K562 (cell line): ENCODE results near the gene CCDC78. TPM values are rescaled to one million over a fixed set of nuclear protein-coding genes. Genes with fewer than 3 reads are reported as not detected.

Experiments
- BRCA1 ChIP-seq, 2 experiments: fragments of 450-650 bp in 1 of 2; sonication (generic) in 1 of 2; formaldehyde crosslinking in 1 of 2; IDR thresholded peaks; 2 replicates each; pipeline versions ENCODE4 v1.5.0 to v1.6.1; 2017 to 2020; ENCODE audit warnings: mild to moderate bottlenecking in 1 of 2, missing genetic modification reagents in 1 of 2
- ESRRB ChIP-seq: fragments of 250-450 bp; sonication (Bioruptor Pico); IDR thresholded peaks from 2 replicates; pipeline ENCODE4 v1.5.0; 2020; ENCODE audit warnings: mild to moderate bottlenecking, moderate library complexity, borderline replicate concordance
- HNRNPK ChIP-seq: fragments of 200-400 bp; formaldehyde crosslinking; IDR thresholded peaks from one replicate; pipeline ENCODE4 v1.6.1; 2018; ENCODE audit warnings: mild to moderate bottlenecking, low read depth, low read length; ENCODE audit not compliant: poor library complexity, severe bottlenecking
- KLF13 ChIP-seq: fragments of 450-650 bp; IDR thresholded peaks from 2 replicates; pipeline ENCODE4 v1.6.1; 2016; ENCODE audit warnings: missing genetic modification characterization, low read depth, mild to moderate bottlenecking, missing compliant biosample characterization, moderate library complexity, borderline replicate concordance
- MXI1 ChIP-seq: IDR thresholded peaks from 2 replicates; pipeline ENCODE4 v1.6.1; 2011; ENCODE audit warnings: low read depth, mild to moderate bottlenecking, improper control_type of control experiment, low read length
- REST ChIP-seq, 2 experiments: fragments of 450-650 bp; formaldehyde crosslinking in 1 of 2; IDR thresholded peaks; 2 replicates each; pipeline versions ENCODE4 v1.4.0 to v1.6.1; 2014 to 2020; ENCODE audit warnings: mild to moderate bottlenecking in 2 of 2, borderline replicate concordance in 1 of 2, low read depth in 1 of 2
- RFX5 ChIP-seq: IDR thresholded peaks from 2 replicates; pipeline ENCODE4 v1.6.1; 2011; ENCODE audit warnings: low read depth, mild to moderate bottlenecking, improper control_type of control experiment, low read length
- TAF7 ChIP-seq: fragments of 450-650 bp; IDR thresholded peaks from 2 replicates; pipeline ENCODE4 v1.6.1; 2016; ENCODE audit warnings: missing genetic modification characterization, missing compliant biosample characterization
- YY1 ChIP-seq, 3 experiments: IDR thresholded peaks; 2 replicates each; pipeline ENCODE4 v1.6.1; 2011; ENCODE audit warnings: low read length in 2 of 3, mild to moderate bottlenecking in 2 of 3, moderate library complexity in 2 of 3, borderline replicate concordance in 1 of 3, control low read depth in 1 of 3, low read depth in 1 of 3; ENCODE audit not compliant: insufficient read depth in 3 of 3, insufficient replicate concordance in 2 of 3, control insufficient read depth in 1 of 3, insufficient read length in 1 of 3; ENCODE audit errors: extremely low read depth in 1 of 3
- ZNF134 ChIP-seq: fragments of 250-450 bp; sonication (Bioruptor Pico); conservative IDR thresholded peaks from 2 replicates; pipeline ENCODE4 v1.4.0; 2020
- ZNF395 ChIP-seq: fragments of 200-800 bp; sonication (Bioruptor generic); IDR thresholded peaks from 2 replicates; pipeline ENCODE4 v1.6.1; 2017; ENCODE audit warnings: missing genetic modification characterization, missing compliant biosample characterization
- polyA plus RNA-seq, 8 experiments: library from polyadenylated mRNA; depleted of rRNA in 4 of 8; stranded (reverse) in 5 of 8; unstranded in 3 of 8; fragments of >200 nt; fragmentation: Nextera tagmentation in 2 of 8; fragmentation: Illumina TruSeq in 1 of 8; extraction: Ambion mirVana in 2 of 8; extraction: Trizol in 1 of 8; gene quantifications; 2 replicates each; pipeline versions ENCODE4 v1.2.1 to v1.2.3, GENCODE V29; 2011 to 2014; ENCODE audit warnings: inconsistent platforms in 1 of 8, missing spikeins in 1 of 8
- total RNA-seq, 7 experiments: library from RNA; depleted of rRNA in 6 of 7; stranded (reverse); fragments of >200 nt in 6 of 7; fragmentation: Illumina TruSeq in 2 of 7; extraction: Trizol in 2 of 7; gene quantifications; 2 replicates each; pipeline versions ENCODE4 v1.2.1 to v1.2.3, GENCODE V29; 2011 to 2021; ENCODE audit warnings: low replicate concordance in 1 of 7
- TF ChIP-seq, protein P1 (sequence below): fragments of 250-450 bp; sonication (Bioruptor Pico); IDR thresholded peaks from 2 replicates; pipeline ENCODE4 v1.8.0; 2022; ENCODE audit warnings: inconsistent platforms
- TF ChIP-seq, protein P2 (sequence below): sonication (generic); formaldehyde crosslinking; IDR thresholded peaks from 2 replicates; pipeline ENCODE4 v1.8.0; 2022; ENCODE audit warnings: mild to moderate bottlenecking, missing genetic modification reagents

The CCDC78 gene
- total and polyA plus RNA-seq, 9 of the 15 experiments (the other 6 are each of a cell fraction or from before 2014, with no cell fraction given), result 0.24 to 17.7 (median 2.9) TPM

DNA sequence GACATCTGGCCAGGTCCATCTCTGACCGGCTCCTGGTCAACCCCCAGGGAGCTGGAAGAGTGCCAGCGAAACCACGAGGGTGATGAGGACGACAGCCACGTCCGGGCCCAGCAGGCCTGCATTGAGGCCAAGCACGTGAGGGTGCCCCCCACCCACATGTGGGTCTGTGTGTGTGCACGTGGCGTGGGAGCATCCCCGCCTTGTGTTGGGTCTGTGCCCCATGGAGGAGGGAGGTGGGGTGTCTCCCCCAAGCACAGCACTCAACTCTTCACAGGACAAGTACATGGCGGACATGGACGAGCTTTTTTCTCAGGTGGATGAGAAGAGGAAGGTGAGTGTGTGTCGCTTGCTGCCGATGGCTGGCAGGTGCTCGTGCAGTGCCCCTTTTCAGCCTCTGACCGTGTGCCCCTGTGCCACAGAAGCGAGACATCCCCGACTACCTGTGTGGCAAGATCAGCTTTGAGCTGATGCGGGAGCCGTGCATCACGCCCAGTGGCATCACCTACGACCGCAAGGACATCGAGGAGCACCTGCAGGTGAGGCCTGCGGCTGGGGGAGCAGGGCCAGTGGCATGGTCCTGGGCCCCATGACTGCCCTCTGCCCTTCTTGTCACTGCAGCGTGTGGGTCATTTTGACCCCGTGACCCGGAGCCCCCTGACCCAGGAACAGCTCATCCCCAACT, 44.4 kb downstream of the CCDC78 start (continued):
- TF ChIP-seq REST (IDR thresholded peaks at IDR 0.05; ENCODE audit: borderline replicate concordance) (peak; percentile 19; the same call in 1 of the 2 replicates), REST (CRISPR knock-in tag; IDR thresholded peaks at IDR 0.05; ENCODE audit: low read depth) (no peak), ZNF395 (CRISPR knock-in tag) (peak; percentile 76; the same call in 1 of the 2 replicates), YY1 (IDR thresholded peaks at IDR 0.05; ENCODE audit: borderline replicate concordance in 1 of 3, control insufficient read depth in 1 of 3, extremely low read depth in 1 of 3, insufficient read depth in 3 of 3, insufficient read length in 1 of 3, insufficient replicate concordance in 2 of 3, low read depth in 1 of 3, low read length in 2 of 3) (peak in 1 of 3 experiments; percentile 5), MXI1 (no peak), TAF7 (tag) (no peak), ESRRB (CRISPR knock-in tag) (no peak), HNRNPK (no peak), KLF13 (tag) (no peak), ZNF134 (CRISPR knock-in tag) (no peak), BRCA1 (IDR thresholded peaks at IDR 0.05) (no peak), BRCA1 (CRISPR knock-in tag; IDR thresholded peaks at IDR 0.05) (0 out of 2 replicates have a peak, but pooled peaks have one; percentile 66), RFX5 (no peak)
- TF ChIP-seq, protein P1, sequence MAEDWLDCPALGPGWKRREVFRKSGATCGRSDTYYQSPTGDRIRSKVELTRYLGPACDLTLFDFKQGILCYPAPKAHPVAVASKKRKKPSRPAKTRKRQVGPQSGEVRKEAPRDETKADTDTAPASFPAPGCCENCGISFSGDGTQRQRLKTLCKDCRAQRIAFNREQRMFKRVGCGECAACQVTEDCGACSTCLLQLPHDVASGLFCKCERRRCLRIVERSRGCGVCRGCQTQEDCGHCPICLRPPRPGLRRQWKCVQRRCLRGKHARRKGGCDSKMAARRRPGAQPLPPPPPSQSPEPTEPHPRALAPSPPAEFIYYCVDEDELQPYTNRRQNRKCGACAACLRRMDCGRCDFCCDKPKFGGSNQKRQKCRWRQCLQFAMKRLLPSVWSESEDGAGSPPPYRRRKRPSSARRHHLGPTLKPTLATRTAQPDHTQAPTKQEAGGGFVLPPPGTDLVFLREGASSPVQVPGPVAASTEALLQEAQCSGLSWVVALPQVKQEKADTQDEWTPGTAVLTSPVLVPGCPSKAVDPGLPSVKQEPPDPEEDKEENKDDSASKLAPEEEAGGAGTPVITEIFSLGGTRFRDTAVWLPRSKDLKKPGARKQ (CRISPR knock-in tag), result no peak
- TF ChIP-seq, protein P2, sequence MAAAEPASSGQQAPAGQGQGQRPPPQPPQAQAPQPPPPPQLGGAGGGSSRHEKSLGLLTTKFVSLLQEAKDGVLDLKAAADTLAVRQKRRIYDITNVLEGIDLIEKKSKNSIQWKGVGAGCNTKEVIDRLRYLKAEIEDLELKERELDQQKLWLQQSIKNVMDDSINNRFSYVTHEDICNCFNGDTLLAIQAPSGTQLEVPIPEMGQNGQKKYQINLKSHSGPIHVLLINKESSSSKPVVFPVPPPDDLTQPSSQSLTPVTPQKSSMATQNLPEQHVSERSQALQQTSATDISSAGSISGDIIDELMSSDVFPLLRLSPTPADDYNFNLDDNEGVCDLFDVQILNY (CRISPR knock-in tag), result no peak; the same call in 1 of the 2 replicates
